HL-60 (cell line): ENCODE results near the gene MUSK.

Experiments
- GABPA ChIP-seq: IDR thresholded peaks from 2 replicates; pipeline ENCODE4 v1.6.1; 2012; ENCODE audit warnings: low read depth
- POLR2AphosphoS5 ChIP-seq: IDR thresholded peaks from 2 replicates; pipeline ENCODE4 v1.6.1; 2012; ENCODE audit warnings: low read depth
- SPI1 ChIP-seq: IDR thresholded peaks from 2 replicates; pipeline ENCODE4 v1.6.1; 2012; ENCODE audit warnings: low read depth, mild to moderate bottlenecking, borderline replicate concordance
- TF ChIP-seq, protein P1 (sequence below): IDR thresholded peaks from one replicate; pipeline ENCODE4 v1.5.1; 2011; ENCODE audit warnings: low read length, control low read depth, inconsistent platforms; ENCODE audit not compliant: insufficient read depth
- TF ChIP-seq, protein P2 (sequence below): IDR thresholded peaks from 2 replicates; pipeline ENCODE4 v1.6.1; 2012; ENCODE audit warnings: low read depth; ENCODE audit not compliant: insufficient replicate concordance

DNA sequence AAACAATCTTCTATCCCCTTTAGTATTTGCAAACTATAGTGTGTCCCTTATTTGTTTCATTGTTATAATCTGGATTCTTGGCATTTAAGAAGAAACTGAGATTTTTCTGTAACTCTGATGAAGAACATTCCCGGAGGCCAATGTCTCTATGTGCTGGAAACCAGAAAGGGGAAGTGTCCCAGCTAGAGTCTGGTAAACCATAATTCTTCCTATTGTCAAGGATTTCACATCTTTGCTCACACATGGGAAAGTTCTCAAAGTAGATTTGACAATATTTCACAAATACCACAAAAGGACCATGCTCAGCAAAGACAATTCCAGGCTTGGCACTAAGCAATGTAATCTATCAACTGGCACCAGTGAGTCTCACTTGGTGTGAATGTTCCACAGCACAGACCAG, 146.8 kb downstream of the MUSK start:
- TF ChIP-seq, protein P1, sequence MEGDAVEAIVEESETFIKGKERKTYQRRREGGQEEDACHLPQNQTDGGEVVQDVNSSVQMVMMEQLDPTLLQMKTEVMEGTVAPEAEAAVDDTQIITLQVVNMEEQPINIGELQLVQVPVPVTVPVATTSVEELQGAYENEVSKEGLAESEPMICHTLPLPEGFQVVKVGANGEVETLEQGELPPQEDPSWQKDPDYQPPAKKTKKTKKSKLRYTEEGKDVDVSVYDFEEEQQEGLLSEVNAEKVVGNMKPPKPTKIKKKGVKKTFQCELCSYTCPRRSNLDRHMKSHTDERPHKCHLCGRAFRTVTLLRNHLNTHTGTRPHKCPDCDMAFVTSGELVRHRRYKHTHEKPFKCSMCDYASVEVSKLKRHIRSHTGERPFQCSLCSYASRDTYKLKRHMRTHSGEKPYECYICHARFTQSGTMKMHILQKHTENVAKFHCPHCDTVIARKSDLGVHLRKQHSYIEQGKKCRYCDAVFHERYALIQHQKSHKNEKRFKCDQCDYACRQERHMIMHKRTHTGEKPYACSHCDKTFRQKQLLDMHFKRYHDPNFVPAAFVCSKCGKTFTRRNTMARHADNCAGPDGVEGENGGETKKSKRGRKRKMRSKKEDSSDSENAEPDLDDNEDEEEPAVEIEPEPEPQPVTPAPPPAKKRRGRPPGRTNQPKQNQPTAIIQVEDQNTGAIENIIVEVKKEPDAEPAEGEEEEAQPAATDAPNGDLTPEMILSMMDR: no peak
- TF ChIP-seq GABPA: no peak
- TF ChIP-seq, protein P2, sequence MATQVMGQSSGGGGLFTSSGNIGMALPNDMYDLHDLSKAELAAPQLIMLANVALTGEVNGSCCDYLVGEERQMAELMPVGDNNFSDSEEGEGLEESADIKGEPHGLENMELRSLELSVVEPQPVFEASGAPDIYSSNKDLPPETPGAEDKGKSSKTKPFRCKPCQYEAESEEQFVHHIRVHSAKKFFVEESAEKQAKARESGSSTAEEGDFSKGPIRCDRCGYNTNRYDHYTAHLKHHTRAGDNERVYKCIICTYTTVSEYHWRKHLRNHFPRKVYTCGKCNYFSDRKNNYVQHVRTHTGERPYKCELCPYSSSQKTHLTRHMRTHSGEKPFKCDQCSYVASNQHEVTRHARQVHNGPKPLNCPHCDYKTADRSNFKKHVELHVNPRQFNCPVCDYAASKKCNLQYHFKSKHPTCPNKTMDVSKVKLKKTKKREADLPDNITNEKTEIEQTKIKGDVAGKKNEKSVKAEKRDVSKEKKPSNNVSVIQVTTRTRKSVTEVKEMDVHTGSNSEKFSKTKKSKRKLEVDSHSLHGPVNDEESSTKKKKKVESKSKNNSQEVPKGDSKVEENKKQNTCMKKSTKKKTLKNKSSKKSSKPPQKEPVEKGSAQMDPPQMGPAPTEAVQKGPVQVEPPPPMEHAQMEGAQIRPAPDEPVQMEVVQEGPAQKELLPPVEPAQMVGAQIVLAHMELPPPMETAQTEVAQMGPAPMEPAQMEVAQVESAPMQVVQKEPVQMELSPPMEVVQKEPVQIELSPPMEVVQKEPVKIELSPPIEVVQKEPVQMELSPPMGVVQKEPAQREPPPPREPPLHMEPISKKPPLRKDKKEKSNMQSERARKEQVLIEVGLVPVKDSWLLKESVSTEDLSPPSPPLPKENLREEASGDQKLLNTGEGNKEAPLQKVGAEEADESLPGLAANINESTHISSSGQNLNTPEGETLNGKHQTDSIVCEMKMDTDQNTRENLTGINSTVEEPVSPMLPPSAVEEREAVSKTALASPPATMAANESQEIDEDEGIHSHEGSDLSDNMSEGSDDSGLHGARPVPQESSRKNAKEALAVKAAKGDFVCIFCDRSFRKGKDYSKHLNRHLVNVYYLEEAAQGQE: no peak
- no peak for TF ChIP-seq POLR2AphosphoS5
- TF ChIP-seq SPI1: peak; percentile 90
